Neural progenitor cell (in vitro differentiated cells): ENCODE results near the gene ERBB4. TPM values are rescaled to one million over a fixed set of nuclear protein-coding genes. Genes with fewer than 3 reads are reported as not detected.

Experiments used
- DNase-seq: peaks from one replicate; pipeline ENCODE4 v3.0.0-alpha.2; 2016; ENCODE audit warnings: low spot score
- H2AFZ ChIP-seq: fragments of 200-600 bp; sonication (generic); replicated peaks from 2 replicates; pipeline ENCODE4 v1.6.1; 2016; ENCODE audit warnings: antibody characterized with exemption
- H3F3A ChIP-seq: fragments of 200-600 bp; sonication (generic); 2 replicates; pipeline ENCODE4 v1.6.1; 2016; ENCODE audit warnings: antibody characterized with exemption, low read depth
- H3K27ac ChIP-seq: fragments of 200-600 bp; sonication (generic); 2 replicates; pipeline ENCODE4 v1.5.1; 2016; ENCODE audit warnings: mild to moderate bottlenecking
- H3K27me3 ChIP-seq: fragments of 200-600 bp; sonication (generic); 2 replicates; pipeline ENCODE4 v1.6.1; 2016; ENCODE audit warnings: mild to moderate bottlenecking, moderate library complexity
- H3K36me3 ChIP-seq: fragments of 200-600 bp; sonication (generic); 2 replicates; pipeline ENCODE4 v1.5.1; 2016
- H3K4me1 ChIP-seq: fragments of 200-600 bp; sonication (generic); 2 replicates; pipeline ENCODE4 v1.6.1; 2016; ENCODE audit warnings: mixed run types
- H3K4me2 ChIP-seq: fragments of 200-600 bp; sonication (generic); 2 replicates; pipeline ENCODE4 v1.6.1; 2016
- H3K4me3 ChIP-seq: fragments of 200-600 bp; sonication (generic); 2 replicates; pipeline ENCODE4 v1.5.1; 2016
- H3K79me2 ChIP-seq: fragments of 200-600 bp; sonication (generic); 2 replicates; pipeline ENCODE4 v1.6.1; 2016; ENCODE audit warnings: low read depth
- H3K9ac ChIP-seq: fragments of 200-600 bp; sonication (generic); 2 replicates; pipeline ENCODE4 v1.6.1; 2016
- H3K9me3 ChIP-seq: fragments of 200-600 bp; sonication (generic); 2 replicates; pipeline ENCODE4 v1.5.1; 2016; ENCODE audit warnings: low read depth
- H4K20me1 ChIP-seq: fragments of 200-600 bp; sonication (generic); 2 replicates; pipeline ENCODE4 v1.6.1; 2016; ENCODE audit warnings: low read depth
- H3K27ac Mint-ChIP-seq: 3 replicates; pipeline ENCODE4 v1.8.0; 2021; ENCODE audit warnings: mixed read lengths
- H3K27me3 Mint-ChIP-seq: 2 replicates; pipeline ENCODE4 v1.8.0; 2022; ENCODE audit warnings: low read depth, mild to moderate bottlenecking, inconsistent platforms, moderate library complexity, mixed read lengths; ENCODE audit not compliant: insufficient read depth
- H3K36me3 Mint-ChIP-seq: 3 replicates; pipeline ENCODE4 v1.8.0; 2021; ENCODE audit warnings: mixed read lengths
- H3K4me1 Mint-ChIP-seq: 3 replicates; pipeline ENCODE4 v1.8.0; 2021; ENCODE audit warnings: mixed read lengths
- H3K4me3 Mint-ChIP-seq: 3 replicates; pipeline ENCODE4 v1.8.0; 2021; ENCODE audit warnings: mild to moderate bottlenecking, moderate library complexity, mixed read lengths
- H3K9me3 Mint-ChIP-seq: 3 replicates; pipeline ENCODE4 v1.8.0; 2020; ENCODE audit warnings: mixed read lengths
- EZH2 ChIP-seq: fragments of 200-600 bp; sonication (generic); IDR thresholded peaks from 2 replicates; pipeline ENCODE4 v1.6.1; 2017; ENCODE audit warnings: antibody characterized with exemption, mild to moderate bottlenecking, moderate library complexity
- EZH2phosphoT487 ChIP-seq: fragments of 200-600 bp; sonication (generic); IDR thresholded peaks from 2 replicates; pipeline ENCODE4 v1.6.1; 2017; ENCODE audit warnings: antibody characterized with exemption
- total RNA-seq: library from RNA; depleted of rRNA; stranded (reverse); fragments of >200 nt; gene quantifications from 2 replicates; pipeline ENCODE4 v1.2.3, GENCODE V29; 2015; ENCODE audit warnings: low replicate concordance
- TF ChIP-seq, protein P1 (sequence below): fragments of 200-600 bp; sonication (generic); IDR thresholded peaks from 2 replicates; pipeline ENCODE4 v1.5.1; 2017; ENCODE audit warnings: antibody characterized with exemption, mild to moderate bottlenecking

Gene ERBB4
- total RNA-seq, 1 donor from 2014 or later, result 1.5 TPM

DNA sequence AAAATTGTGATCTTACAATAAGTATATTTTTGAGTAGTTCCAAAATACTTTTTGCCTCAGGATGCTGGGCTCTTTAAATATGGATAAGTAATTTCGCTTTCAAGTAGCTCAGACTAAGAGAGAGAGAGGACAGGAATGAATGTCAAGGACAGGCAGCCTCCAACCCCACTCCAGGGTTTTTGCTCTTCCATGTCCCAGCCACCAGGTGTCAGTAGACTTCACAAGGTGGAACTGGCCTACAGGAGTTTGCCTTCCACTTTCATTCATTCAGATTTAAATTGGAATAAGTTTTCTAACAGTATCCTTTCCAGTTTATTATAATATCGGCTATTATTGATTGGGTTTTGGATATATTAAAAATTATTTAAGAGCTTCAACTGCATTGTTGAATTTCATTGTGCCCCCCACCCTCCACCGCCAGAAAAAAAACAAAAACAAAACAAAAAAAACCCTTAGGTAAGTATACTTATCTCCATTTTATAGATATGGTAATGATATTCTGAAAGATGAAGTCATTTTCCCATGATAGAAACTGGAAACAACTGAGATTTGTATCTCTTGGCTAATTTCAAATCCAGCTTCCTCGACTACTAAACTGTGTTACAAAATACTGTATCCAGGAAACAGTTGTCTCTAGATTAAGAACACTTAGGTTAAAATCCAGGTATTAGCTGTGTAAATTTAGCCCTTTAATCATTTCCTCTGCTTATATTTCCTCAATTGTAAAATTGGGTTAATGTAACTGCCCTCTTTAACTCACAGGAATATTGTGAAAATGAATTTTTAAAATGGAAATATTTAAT, 793.1 kb downstream of the ERBB4 start:
- Mint-ChIP-seq H3K9me3 (peaks cover 2% of the 10 kb centered on the region), H3K4me3 (no peak overlapping the region), H3K36me3 (peaks cover 15% of the 10 kb centered on the region), H3K27me3 (peaks cover 2% of the 10 kb centered on the region), H3K27ac (no peak overlapping the region), H3K4me1 (peaks cover 40% of the 10 kb centered on the region)
- H3K9ac ChIP-seq, result no peak overlapping the region
- no peaks in the 10 kb centered on the region for H3K9me3 ChIP-seq
- no peak overlapping the region for H3K4me3 ChIP-seq
- peak; percentile 76 for DNase-seq
- TF ChIP-seq EZH2phosphoT487, result no peak
- TF ChIP-seq, protein P1, sequence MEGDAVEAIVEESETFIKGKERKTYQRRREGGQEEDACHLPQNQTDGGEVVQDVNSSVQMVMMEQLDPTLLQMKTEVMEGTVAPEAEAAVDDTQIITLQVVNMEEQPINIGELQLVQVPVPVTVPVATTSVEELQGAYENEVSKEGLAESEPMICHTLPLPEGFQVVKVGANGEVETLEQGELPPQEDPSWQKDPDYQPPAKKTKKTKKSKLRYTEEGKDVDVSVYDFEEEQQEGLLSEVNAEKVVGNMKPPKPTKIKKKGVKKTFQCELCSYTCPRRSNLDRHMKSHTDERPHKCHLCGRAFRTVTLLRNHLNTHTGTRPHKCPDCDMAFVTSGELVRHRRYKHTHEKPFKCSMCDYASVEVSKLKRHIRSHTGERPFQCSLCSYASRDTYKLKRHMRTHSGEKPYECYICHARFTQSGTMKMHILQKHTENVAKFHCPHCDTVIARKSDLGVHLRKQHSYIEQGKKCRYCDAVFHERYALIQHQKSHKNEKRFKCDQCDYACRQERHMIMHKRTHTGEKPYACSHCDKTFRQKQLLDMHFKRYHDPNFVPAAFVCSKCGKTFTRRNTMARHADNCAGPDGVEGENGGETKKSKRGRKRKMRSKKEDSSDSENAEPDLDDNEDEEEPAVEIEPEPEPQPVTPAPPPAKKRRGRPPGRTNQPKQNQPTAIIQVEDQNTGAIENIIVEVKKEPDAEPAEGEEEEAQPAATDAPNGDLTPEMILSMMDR, result peak; percentile 94
- H3K4me2 ChIP-seq, result no peak overlapping the region
- H3K36me3 ChIP-seq, result no peaks in the 10 kb centered on the region
- peaks cover 39% of the 10 kb centered on the region for H3K4me1 ChIP-seq
- H3F3A ChIP-seq, result peaks cover 19% of the 10 kb centered on the region
- H4K20me1 ChIP-seq, result no peaks in the 10 kb centered on the region
- H3K27me3 ChIP-seq, result no peaks in the 10 kb centered on the region
- no peak overlapping the region for H2AFZ ChIP-seq
- H3K27ac ChIP-seq, result no peak overlapping the region
- H3K79me2 ChIP-seq, result no peaks in the 10 kb centered on the region

- Histone ChIP-seq H2AFZ (no peak overlapping the region), H3K4me1 (peaks cover 39% of the 10 kb centered on the region), H3K4me2 (peak overlapping the region; percentile 71), H3K79me2 (no peaks in the 10 kb centered on the region), H3F3A (peaks cover 19% of the 10 kb centered on the region), H3K27ac (peak overlapping the region; percentile 86), H3K9ac (no peak overlapping the region), H3K36me3 (no peaks in the 10 kb centered on the region), H3K27me3 (no peaks in the 10 kb centered on the region), H4K20me1 (no peaks in the 10 kb centered on the region), H3K9me3 (no peaks in the 10 kb centered on the region), H3K4me3 (peak overlapping the region; percentile 24)
- H3K36me3 Mint-ChIP-seq, result peaks cover 15% of the 10 kb centered on the region
- H3K27ac Mint-ChIP-seq, result peak overlapping the region; percentile 97
- H3K9me3 Mint-ChIP-seq, result peaks cover 2% of the 10 kb centered on the region
- H3K4me1 Mint-ChIP-seq, result peaks cover 40% of the 10 kb centered on the region
- peaks cover 2% of the 10 kb centered on the region for H3K27me3 Mint-ChIP-seq
- TF ChIP-seq EZH2, result no peak
- no peak for TF ChIP-seq EZH2phosphoT487
- TF ChIP-seq, protein P1, result no peak
- DNase-seq, result peak; percentile 72
- peak overlapping the region; percentile 65 for H3K4me3 Mint-ChIP-seq
Observed at GRCh38 chr2:211744379-211744778, 794.2 kb downstream of the ERBB4 start.

DNA sequence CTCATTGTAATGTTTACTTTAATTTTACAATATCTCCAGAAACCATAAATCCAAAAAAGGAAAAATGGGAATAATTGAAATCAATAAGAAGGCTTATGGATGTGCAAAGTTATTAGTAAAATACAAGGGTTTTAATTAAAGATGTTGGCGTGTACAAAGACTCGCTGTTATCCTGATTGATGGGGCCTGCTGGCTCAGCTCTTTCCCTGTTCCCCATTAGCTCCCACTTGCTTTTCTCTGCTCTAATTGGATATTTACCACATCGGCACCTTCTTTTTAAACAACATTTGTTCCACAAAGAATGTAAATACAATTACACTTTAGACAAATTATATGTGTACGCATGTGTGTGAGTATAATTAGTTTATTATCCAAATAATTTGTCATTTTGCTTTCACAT, 796.6 kb downstream of the ERBB4 start:
- H3K9me3 ChIP-seq, result no peaks in the 10 kb centered on the region
- no peaks in the 10 kb centered on the region for H3K27me3 ChIP-seq
- no peaks in the 10 kb centered on the region for H3K36me3 ChIP-seq
- H3K4me2 ChIP-seq, result peak overlapping the region; percentile 71
- TF ChIP-seq EZH2phosphoT487, result no peak
- TF ChIP-seq, protein P1, result no peak
- TF ChIP-seq EZH2, result no peak
- H4K20me1 ChIP-seq, result no peaks in the 10 kb centered on the region
- H3K27ac ChIP-seq, result no peak overlapping the region
- Mint-ChIP-seq H3K9me3 (peaks cover 2% of the 10 kb centered on the region), H3K27ac (peak overlapping the region; percentile 93), H3K36me3 (peaks cover 9% of the 10 kb centered on the region), H3K4me1 (peaks cover 40% of the 10 kb centered on the region), H3K27me3 (no peaks in the 10 kb centered on the region), H3K4me3 (no peak overlapping the region)
- H3K4me3 ChIP-seq, result no peak overlapping the region
- H3K79me2 ChIP-seq, result no peaks in the 10 kb centered on the region
- H2AFZ ChIP-seq, result no peak overlapping the region
- peaks cover 19% of the 10 kb centered on the region for H3F3A ChIP-seq
- peak; percentile 42 for DNase-seq
- H3K9ac ChIP-seq, result no peak overlapping the region
- H3K4me1 ChIP-seq, result peaks cover 39% of the 10 kb centered on the region
